HL-60 (cell line): ENCODE measurements around the gene UGCG.

ENCODE experiments used
- POLR2AphosphoS5 ChIP-seq: IDR thresholded peaks from 2 replicates; pipeline ENCODE4 v1.6.1; 2012; ENCODE audit warnings: low read depth
- TF ChIP-seq, protein P1 (sequence below): IDR thresholded peaks from one replicate; pipeline ENCODE4 v1.5.1; 2011; ENCODE audit warnings: low read length, control low read depth, inconsistent platforms; ENCODE audit not compliant: insufficient read depth

DNA sequence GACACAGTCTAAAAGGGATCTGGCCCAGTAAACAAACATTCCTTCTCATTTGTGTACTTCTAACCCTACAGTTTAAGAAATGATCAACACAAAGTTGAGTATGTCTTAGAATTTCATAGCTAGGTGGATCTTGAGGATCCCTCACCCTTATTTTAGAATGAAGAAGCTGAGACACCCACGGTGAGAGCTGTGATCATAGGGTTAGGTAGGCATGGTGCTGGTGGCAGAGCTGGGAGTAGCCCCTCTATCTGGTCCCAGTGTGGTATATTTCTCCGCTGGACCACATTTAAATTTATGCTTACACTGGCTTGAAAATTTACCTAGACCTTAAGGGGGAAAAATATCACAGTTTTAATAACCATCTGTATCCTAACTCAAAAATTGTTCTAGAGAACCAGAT lies 39.8 kb downstream of the UGCG start:
- TF ChIP-seq POLR2AphosphoS5: no peak
- TF ChIP-seq, protein P1, sequence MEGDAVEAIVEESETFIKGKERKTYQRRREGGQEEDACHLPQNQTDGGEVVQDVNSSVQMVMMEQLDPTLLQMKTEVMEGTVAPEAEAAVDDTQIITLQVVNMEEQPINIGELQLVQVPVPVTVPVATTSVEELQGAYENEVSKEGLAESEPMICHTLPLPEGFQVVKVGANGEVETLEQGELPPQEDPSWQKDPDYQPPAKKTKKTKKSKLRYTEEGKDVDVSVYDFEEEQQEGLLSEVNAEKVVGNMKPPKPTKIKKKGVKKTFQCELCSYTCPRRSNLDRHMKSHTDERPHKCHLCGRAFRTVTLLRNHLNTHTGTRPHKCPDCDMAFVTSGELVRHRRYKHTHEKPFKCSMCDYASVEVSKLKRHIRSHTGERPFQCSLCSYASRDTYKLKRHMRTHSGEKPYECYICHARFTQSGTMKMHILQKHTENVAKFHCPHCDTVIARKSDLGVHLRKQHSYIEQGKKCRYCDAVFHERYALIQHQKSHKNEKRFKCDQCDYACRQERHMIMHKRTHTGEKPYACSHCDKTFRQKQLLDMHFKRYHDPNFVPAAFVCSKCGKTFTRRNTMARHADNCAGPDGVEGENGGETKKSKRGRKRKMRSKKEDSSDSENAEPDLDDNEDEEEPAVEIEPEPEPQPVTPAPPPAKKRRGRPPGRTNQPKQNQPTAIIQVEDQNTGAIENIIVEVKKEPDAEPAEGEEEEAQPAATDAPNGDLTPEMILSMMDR: no peak
